Uterus (tissue), 2 donors: ENCODE measurements around the gene GPD1L.

ENCODE experiments used
- CTCF ChIP-seq, 4 experiments: fragments of 200-600 bp in 2 of 4; fragments of 450-650 bp in 2 of 4; sonication (generic) in 2 of 4; IDR thresholded peaks; one replicate each; pipeline ENCODE4 v1.5.1; 2016 to 2019; ENCODE audit warnings: antibody characterized with exemption in 4 of 4, mild to moderate bottlenecking in 2 of 4, moderate library complexity in 1 of 4
- POLR2A ChIP-seq, 2 donors: fragments of 450-650 bp; IDR thresholded peaks; one replicate each; pipeline ENCODE4 v1.6.1; 2016; ENCODE audit warnings: antibody characterized with exemption in 2 of 2, mild to moderate bottlenecking in 1 of 2, moderate library complexity in 1 of 2

- TF ChIP-seq POLR2A (IDR thresholded peaks at IDR 0.05) (no peak), CTCF (IDR thresholded peaks at IDR 0.05) (no peak)
Observed at GRCh38 chr3:32086464-32086863, 20.0 kb upstream of the GPD1L start.
